ENCODE data around the gene NCEH1. TPM values are rescaled to one million over a fixed set of nuclear protein-coding genes. Genes with fewer than 3 reads are reported as not detected.

NCEH1 gene
- polyA plus RNA-seq, 3 donors, result 8.6 to 23.9 (median 20.7) TPM

GRCh38 chr3:172700936-172701455 is 9.9 kb downstream of the NCEH1 start:
- H3K4me1 ChIP-seq (ENCODE audit: control insufficient read depth in 1 of 2, insufficient read depth in 2 of 2, low read length in 2 of 2), result peaks cover 37 to 39% of the 10 kb centered on the region in 2 donors
- no peak for DNase-seq
- H3K79me2 ChIP-seq (ENCODE audit: insufficient read depth, low read length), result peaks cover 84% of the 10 kb centered on the region
- no peaks in the 10 kb centered on the region for H3K36me3 ChIP-seq (replicated peaks in 1 of 2; ENCODE audit: control insufficient read depth in 1 of 2, insufficient read depth in 2 of 2, low read length in 2 of 2)
- H3K4me3 Mint-ChIP-seq, result no peak overlapping the region
- H3K4me3 ChIP-seq (replicated peaks in 1 of 3; ENCODE audit: low read depth in 2 of 3, low read length in 3 of 3), result no peak overlapping the region
- H3K9ac ChIP-seq (ENCODE audit: insufficient read depth, low read length, poor library complexity, severe bottlenecking), result no peak overlapping the region
- H3K9me3 ChIP-seq (replicated peaks in 1 of 2; ENCODE audit: control insufficient read depth in 1 of 2, insufficient read depth in 1 of 2, low read length in 2 of 2), result no peaks in the 10 kb centered on the region
- H3K27ac ChIP-seq (ENCODE audit: low read depth in 1 of 2, low read length in 2 of 2), result no peak overlapping the region
- no peaks in the 10 kb centered on the region for H3K27me3 ChIP-seq (ENCODE audit: control insufficient read depth in 2 of 2, insufficient read depth in 2 of 2, low read length in 2 of 2)
- no peak overlapping the region for H3K4me2 ChIP-seq (replicated peaks; ENCODE audit: extremely low read depth, low read length, poor library complexity, severe bottlenecking)
- H4K20me1 ChIP-seq (ENCODE audit: insufficient read depth, low read length), result peaks cover 5% of the 10 kb centered on the region
- WGBS (ENCODE audit: insufficient coverage), result 100% methylated on average over 1 of the region's 1 CpG
- no peak for TF ChIP-seq CTCF (IDR thresholded peaks at IDR 0.05)
- H3K27me3 Mint-ChIP-seq (ENCODE audit: low read depth in 3 of 3), result no peaks in the 10 kb centered on the region
- peak overlapping the region in 4 of 7 donors; percentile 5 to 65 (median 28) for H3K27ac Mint-ChIP-seq
- H3K36me3 Mint-ChIP-seq, result peaks cover 18 to 32% of the 10 kb centered on the region in 2 donors
- H2AFZ ChIP-seq (ENCODE audit: insufficient read depth, low read depth, low read length, poor library complexity, severe bottlenecking), result no peak overlapping the region
- peaks cover 0 to 4% (median 0%) of the 10 kb centered on the region in 7 donors for H3K9me3 Mint-ChIP-seq
- intact Hi-C loops (cut with micrococcal nuclease), result no loop called here
- H3K4me1 Mint-ChIP-seq, result peaks cover 46% of the 10 kb centered on the region

- H2AFZ ChIP-seq (ENCODE audit: insufficient read depth, low read depth, low read length, poor library complexity, severe bottlenecking), result no peak overlapping the region
- H3K27me3 Mint-ChIP-seq (ENCODE audit: low read depth in 3 of 3), result no peaks in the 10 kb centered on the region
- no peak overlapping the region for H3K9ac ChIP-seq (ENCODE audit: insufficient read depth, low read length, poor library complexity, severe bottlenecking)
- no peak overlapping the region for H3K4me3 Mint-ChIP-seq
- TF ChIP-seq CTCF (IDR thresholded peaks at IDR 0.05), result no peak
- H3K27ac Mint-ChIP-seq, result peak overlapping the region in 6 of 7 donors; percentile 10 to 89 (median 74)
- no peaks in the 10 kb centered on the region for H3K36me3 ChIP-seq (replicated peaks in 1 of 2; ENCODE audit: control insufficient read depth in 1 of 2, insufficient read depth in 2 of 2, low read length in 2 of 2)
- no peak overlapping the region for H3K4me2 ChIP-seq (replicated peaks; ENCODE audit: extremely low read depth, low read length, poor library complexity, severe bottlenecking)
- H3K4me1 ChIP-seq (ENCODE audit: control insufficient read depth in 1 of 2, insufficient read depth in 2 of 2, low read length in 2 of 2), result peaks cover 37 to 39% of the 10 kb centered on the region in 2 donors
- no CpG with 5 or more reads among the region's 1 CpG for WGBS (ENCODE audit: insufficient coverage)
- intact Hi-C loops (cut with micrococcal nuclease), result no loop called here
- peaks cover 14 to 32% of the 10 kb centered on the region in 2 donors for H3K36me3 Mint-ChIP-seq
- H3K9me3 Mint-ChIP-seq, result peaks cover 0 to 4% (median 0%) of the 10 kb centered on the region in 7 donors
- H3K4me1 Mint-ChIP-seq, result peaks cover 46% of the 10 kb centered on the region
- H3K9me3 ChIP-seq (replicated peaks in 1 of 2; ENCODE audit: control insufficient read depth in 1 of 2, insufficient read depth in 1 of 2, low read length in 2 of 2), result no peaks in the 10 kb centered on the region
- H3K27me3 ChIP-seq (ENCODE audit: control insufficient read depth in 2 of 2, insufficient read depth in 2 of 2, low read length in 2 of 2), result no peaks in the 10 kb centered on the region
- peaks cover 5% of the 10 kb centered on the region for H4K20me1 ChIP-seq (ENCODE audit: insufficient read depth, low read length)
- H3K4me3 ChIP-seq (replicated peaks in 1 of 3; ENCODE audit: low read depth in 2 of 3, low read length in 3 of 3), result no peak overlapping the region
- DNase-seq, result peak in 2 of 3 donors; percentile 32 to 54
- H3K79me2 ChIP-seq (ENCODE audit: insufficient read depth, low read length), result peaks cover 81% of the 10 kb centered on the region
- H3K27ac ChIP-seq (ENCODE audit: low read depth in 1 of 2, low read length in 2 of 2), result peak overlapping the region in 1 of 2 donors; percentile 92
Observed at GRCh38 chr3:172700256-172700655, 10.6 kb downstream of the NCEH1 start.

Measured in CD14-positive monocyte (primary cell).